Stomach (tissue), 9 donors: ENCODE data around the gene CLEC3A. TPM values are rescaled to one million over a fixed set of nuclear protein-coding genes. Genes with fewer than 3 reads are reported as not detected.
"Not testable (repeated sequence)": the region's sequence is repeated elsewhere in the genome, so short reads cannot be mapped to it uniquely, and the experiment has no call there.

ENCODE experiments used
- DNase-seq, 2 donors: peaks; one replicate each; pipeline versions ENCODE4 v3.0.0 to v3.0.0-alpha.2; 2013 to 2019
- H3K27ac ChIP-seq, 5 donors: fragments of 200-600 bp in 4 of 5; sonication (generic) in 4 of 5; one replicate each; pipeline ENCODE4 v1.5.1; 2013 to 2019; ENCODE audit warnings: mild to moderate bottlenecking in 1 of 5, moderate library complexity in 1 of 5
- H3K27me3 ChIP-seq, 3 donors: fragments of 200-600 bp; sonication (generic); one replicate each; pipeline ENCODE4 v1.5.1; 2017 to 2019; ENCODE audit warnings: mixed run types in 1 of 3
- H3K36me3 ChIP-seq, 4 donors: fragments of 200-600 bp; sonication (generic); 1 replicate in 3 of 4; 2 replicates in 1 of 4; pipeline ENCODE4 v1.5.1; 2016 to 2019
- H3K4me1 ChIP-seq, 4 donors: fragments of 200-600 bp; sonication (generic); one replicate each; pipeline ENCODE4 v1.5.1; 2016 to 2019
- H3K4me3 ChIP-seq, 4 donors: fragments of 200-600 bp; sonication (generic) in 3 of 4; one replicate each; pipeline ENCODE4 v1.5.1; 2016 to 2019; ENCODE audit warnings: mild to moderate bottlenecking in 1 of 4
- H3K9me3 ChIP-seq, 4 donors: fragments of 200-600 bp; sonication (generic); one replicate each; pipeline ENCODE4 v1.5.1; 2016 to 2019
- CTCF ChIP-seq, 7 experiments: fragments of 450-650 bp in 4 of 7; fragments of 200-600 bp in 3 of 7; sonication (generic) in 3 of 7; IDR thresholded peaks; one replicate each; pipeline ENCODE4 v1.5.1; 2016 to 2019; ENCODE audit warnings: antibody characterized with exemption in 7 of 7, control low read depth in 2 of 7, mild to moderate bottlenecking in 1 of 7
- EP300 ChIP-seq: sonication (generic); formaldehyde crosslinking; IDR thresholded peaks from one replicate; pipeline ENCODE4 v1.6.1; 2017; ENCODE audit warnings: antibody characterized with exemption
- POLR2A ChIP-seq, 4 donors: fragments of 450-650 bp; IDR thresholded peaks; one replicate each; pipeline ENCODE4 v1.6.1; 2016; ENCODE audit warnings: antibody characterized with exemption in 4 of 4, control low read depth in 2 of 4, mild to moderate bottlenecking in 1 of 4, moderate library complexity in 1 of 4
- POLR2AphosphoS5 ChIP-seq, 3 donors: sonication (generic); formaldehyde crosslinking; IDR thresholded peaks; one replicate each; pipeline ENCODE4 v1.6.1; 2016; ENCODE audit warnings: antibody characterized with exemption in 3 of 3
- WGBS, 5 donors: extraction: QIAGEN DNeasy Blood & Tissue Kit in 3 of 5; methylation state at CpG; one replicate each; pipeline versions ENCODE4 v1.1.5 to v1.1.7; 2013 to 2018; 5-methylcytosine and 5-hydroxymethylcytosine counted together
- intact Hi-C: fragments of 100-400 bp; cut with DNase I; formaldehyde crosslinking; loops from one replicate; pipeline ENCODE4 v1.15.1; 2023; ENCODE audit warnings: low total_unique reads
- polyA plus RNA-seq, 3 donors: library from polyadenylated mRNA; stranded (reverse); fragments of 200-250 nt; gene quantifications; one replicate each; pipeline ENCODE4 v1.2.3, GENCODE V29; 2013
- total RNA-seq, 5 donors: library from RNA; depleted of rRNA; stranded (reverse); fragments of >200 nt; gene quantifications; one replicate each; pipeline versions ENCODE4 v1.1.0 to v1.2.3, GENCODE V29; 2014 to 2016
- donor health status: healthy with polysubstance abuse.
- donor health status: Bipolar disorder and iron deficiency.
- donor health status: healthy.

CLEC3A gene
- total and polyA plus RNA-seq, 8 donors, result 0.08 to 0.87 TPM; not detected in 6

GRCh38 chr16:78050734-78051400 is 28.5 kb downstream of the CLEC3A start:
- Histone ChIP-seq H3K27ac (no peak overlapping the region), H3K4me1 (peaks cover 0 to 4% (median 1%) of the 10 kb centered on the region in 4 donors), H3K4me3 (no peak overlapping the region), H3K27me3 (peaks cover 0 to 21% (median 3%) of the 10 kb centered on the region in 3 donors), H3K36me3 (no peaks in the 10 kb centered on the region), H3K9me3 (no peaks in the 10 kb centered on the region)
- no peak for DNase-seq
- TF ChIP-seq EP300 (no peak), POLR2AphosphoS5 (IDR thresholded peaks at IDR 0.05) (no peak)
- 32 to 72% (median 63%) methylated on average over 2 of the region's 2 CpGs for WGBS, 5 donors
- intact Hi-C loops, result no loop called here

- no peak for TF ChIP-seq POLR2A (IDR thresholded peaks at IDR 0.05)
- no peak for TF ChIP-seq POLR2AphosphoS5 (IDR thresholded peaks at IDR 0.05)
- TF ChIP-seq EP300, result no peak
- no peak for TF ChIP-seq CTCF (IDR thresholded peaks at IDR 0.05)
- Histone ChIP-seq H3K27me3 (peaks cover 0 to 14% (median 0%) of the 10 kb centered on the region in 3 donors), H3K9me3 (no peaks in the 10 kb centered on the region), H3K4me1 (peaks cover 0 to 13% (median 10%) of the 10 kb centered on the region in 4 donors), H3K4me3 (no peak overlapping the region), H3K27ac (no peak overlapping the region), H3K36me3 (no peaks in the 10 kb centered on the region)
- DNase-seq, result peak in 1 of 2 donors; percentile 39
- 35 to 48% (median 42%) methylated on average over 9 of the region's 9 CpGs for WGBS, 5 donors
- intact Hi-C loops, result no loop called here
Measured at GRCh38 chr16:78057803-78058564, 35.6 kb downstream of the CLEC3A start.

- WGBS, 5 donors, result 69 to 85% (median 80%) methylated on average over 24 to 25 of the region's 25 CpGs
- H3K4me3 ChIP-seq, H3K36me3 ChIP-seq, H3K9me3 ChIP-seq, H3K27ac ChIP-seq, intact Hi-C loops, DNase-seq: not testable (repeated sequence)
- Histone ChIP-seq H3K4me1 (peaks cover 0 to 13% (median 10%) of the 10 kb centered on the region in 4 donors), H3K27me3 (peaks cover 0 to 14% (median 0%) of the 10 kb centered on the region in 3 donors)
Measured at GRCh38 chr16:78059806-78060205, 37.5 kb downstream of the CLEC3A start.

GRCh38 chr16:78060295-78060694 is 37.9 kb downstream of the CLEC3A start:
- no peaks in the 10 kb centered on the region for H3K9me3 ChIP-seq
- H3K27ac ChIP-seq, result peak overlapping the region in 2 of 5 donors; percentile 46 to 56
- H3K27me3 ChIP-seq, result peaks cover 0 to 14% (median 0%) of the 10 kb centered on the region in 3 donors
- H3K4me1 ChIP-seq, result peaks cover 0 to 13% (median 10%) of the 10 kb centered on the region in 4 donors
- TF ChIP-seq CTCF (IDR thresholded peaks at IDR 0.05) (no peak), POLR2A (IDR thresholded peaks at IDR 0.05) (no peak), POLR2AphosphoS5 (IDR thresholded peaks at IDR 0.05) (no peak), EP300 (no peak)
- 9 to 23% (median 16%) methylated on average over 5 of the region's 5 CpGs for WGBS, 5 donors
- intact Hi-C loops, result no loop called here
- H3K4me3 ChIP-seq, result no peak overlapping the region
- peak in 1 of 2 donors; percentile 25 for DNase-seq
- no peaks in the 10 kb centered on the region for H3K36me3 ChIP-seq

- intact Hi-C loops, result no loop called here
- WGBS, 5 donors, result 27 to 54% (median 39%) methylated on average over 5 of the region's 5 CpGs
- Histone ChIP-seq H3K9me3 (no peaks in the 10 kb centered on the region), H3K4me1 (peaks cover 0 to 13% (median 10%) of the 10 kb centered on the region in 4 donors), H3K27me3 (peaks cover 0 to 11% (median 0%) of the 10 kb centered on the region in 3 donors), H3K36me3 (no peaks in the 10 kb centered on the region), H3K27ac (peak overlapping the region in 2 of 5 donors; percentile 46 to 56), H3K4me3 (no peak overlapping the region)
- TF ChIP-seq EP300, result no peak
- no peak for TF ChIP-seq CTCF (IDR thresholded peaks at IDR 0.05)
- peak in 1 of 3 donors; percentile 9 for TF ChIP-seq POLR2AphosphoS5 (IDR thresholded peaks at IDR 0.05)
- peak in 1 of 2 donors; percentile 64 for DNase-seq
Measured at GRCh38 chr16:78060809-78061208, 38.5 kb downstream of the CLEC3A start.
